Esophagus muscularis mucosa (tissue), 2 donors: ENCODE results near the gene FBXO10.

Source experiments
- POLR2A ChIP-seq: fragments of 450-650 bp; IDR thresholded peaks from one replicate; pipeline ENCODE4 v1.6.1; 2017; ENCODE audit warnings: antibody characterized with exemption, moderate library complexity, mild to moderate bottlenecking, low read depth
- POLR2AphosphoS5 ChIP-seq, 2 donors: sonication (generic); formaldehyde crosslinking; IDR thresholded peaks; one replicate each; pipeline ENCODE4 v1.6.1; 2017; ENCODE audit warnings: antibody characterized with exemption in 2 of 2

GRCh38 chr9:37592108-37592951 lies 16.1 kb upstream of the FBXO10 start, which contains the start of gene TOMM5:
- peak; percentile 96 to 99 for TF ChIP-seq POLR2AphosphoS5 (IDR thresholded peaks at IDR 0.05)
- TF ChIP-seq POLR2A = peak; percentile 47
